ENCODE measurements around the gene POLK.
A peak's percentile ranks its signal among the peaks of the same experiment; 100 is the strongest.
"Not testable (repeated sequence)": the region's sequence is repeated elsewhere in the genome, so short reads cannot be mapped to it uniquely, and the experiment has no call there.

POLK gene

DNA sequence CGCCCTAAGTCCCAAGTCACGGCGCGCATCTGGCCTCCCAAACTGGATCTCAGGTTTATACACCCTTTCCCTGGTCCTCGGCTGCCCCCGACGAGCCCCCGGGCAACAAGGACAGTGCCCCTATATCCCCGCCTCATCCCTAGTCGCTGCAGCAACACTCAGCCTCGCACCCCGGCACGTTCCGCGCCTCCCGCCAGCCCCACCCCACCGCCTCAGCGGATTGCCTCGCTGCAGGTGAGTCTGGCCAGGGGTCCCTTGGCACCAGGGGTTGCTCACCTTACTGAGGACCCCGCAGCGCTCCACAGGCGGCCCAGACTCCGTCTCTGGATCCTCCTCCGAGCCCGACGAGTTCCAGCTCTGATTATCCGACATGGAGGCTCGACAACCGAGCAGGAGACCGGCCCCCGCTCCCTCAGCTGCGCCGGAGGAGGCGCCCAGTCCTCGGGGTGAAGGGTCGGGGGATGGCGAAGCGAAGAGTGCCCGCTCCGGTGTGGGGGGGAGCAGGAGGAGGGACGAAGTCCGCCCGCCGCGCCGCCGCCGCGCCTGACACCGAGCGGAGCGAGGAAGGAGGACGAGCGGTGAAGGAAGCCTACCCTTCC lies 756 bp upstream of the POLK start:
- no peak for DNase-seq

DNA sequence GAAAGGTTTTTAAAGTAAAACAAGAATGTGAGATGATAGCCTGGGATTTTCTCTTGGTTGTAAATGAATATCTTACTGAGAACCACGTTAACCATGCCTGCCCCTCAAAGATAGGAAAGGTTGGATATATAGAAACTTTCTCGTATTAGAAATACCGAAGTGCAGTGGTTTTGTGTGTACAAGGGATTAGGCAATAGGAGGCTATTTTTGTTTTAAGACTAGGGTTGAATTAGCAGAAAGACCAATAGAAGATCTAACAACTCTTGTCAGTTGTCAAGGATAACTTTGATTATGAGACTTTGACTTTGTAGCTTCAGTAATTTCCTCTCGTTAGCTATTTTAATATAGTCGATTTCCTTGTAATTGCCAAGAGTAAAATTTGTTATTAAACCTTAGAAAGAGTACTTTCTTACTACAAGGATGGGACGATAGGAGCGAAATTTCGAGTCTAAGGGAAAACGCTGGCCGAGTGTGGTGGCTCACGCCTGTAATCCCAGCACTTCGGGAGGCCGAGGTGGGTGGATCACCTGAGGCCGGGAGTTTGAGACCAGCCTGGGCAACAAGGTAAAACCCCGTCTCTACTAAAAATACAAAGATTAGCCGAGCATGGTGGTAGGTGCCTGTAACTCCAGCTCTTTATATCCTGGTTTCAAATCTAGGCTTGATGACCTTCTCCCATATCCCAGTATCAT lies 838 bp downstream of the POLK start:
- DNase-seq: no peak

DNA sequence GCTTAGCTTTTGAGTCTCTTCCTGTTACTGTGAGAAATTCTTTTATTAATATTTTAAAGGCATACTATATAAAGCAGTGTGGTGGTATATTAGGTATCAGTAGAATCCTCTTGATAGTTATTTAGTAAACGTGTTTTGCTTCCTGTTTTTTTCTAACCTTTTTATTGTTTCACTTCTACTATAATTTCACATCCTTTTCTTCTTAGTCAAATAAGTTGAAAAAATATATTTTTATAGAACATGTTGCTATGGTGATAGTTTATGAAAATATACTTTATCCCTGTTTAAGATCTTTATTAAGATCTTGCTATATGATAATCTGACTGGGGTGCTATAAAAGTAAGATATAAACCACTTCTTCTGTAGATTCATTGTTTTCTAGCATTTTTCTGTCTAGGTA lies 2.1 kb downstream of the POLK start:
- no peak for DNase-seq

DNA sequence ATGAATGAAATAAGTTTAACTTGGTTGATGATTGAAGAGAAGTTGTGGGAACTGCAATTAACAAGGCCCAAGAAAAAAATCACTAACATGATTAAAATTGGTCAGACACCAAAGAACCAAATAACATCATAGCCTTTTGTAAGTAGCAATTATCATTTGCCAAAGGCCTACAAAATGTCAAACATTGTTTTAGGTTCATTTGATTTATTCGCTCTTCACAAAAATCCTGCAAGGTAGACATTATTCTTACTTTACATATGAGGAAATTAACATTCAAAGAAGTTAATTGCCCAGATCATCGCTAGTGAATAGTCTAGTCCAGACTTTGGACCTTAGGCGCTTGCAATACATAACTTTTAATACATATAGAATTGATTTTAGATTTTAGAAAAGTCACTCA lies 2.6 kb downstream of the POLK start:
- DNase-seq: no peak

DNA sequence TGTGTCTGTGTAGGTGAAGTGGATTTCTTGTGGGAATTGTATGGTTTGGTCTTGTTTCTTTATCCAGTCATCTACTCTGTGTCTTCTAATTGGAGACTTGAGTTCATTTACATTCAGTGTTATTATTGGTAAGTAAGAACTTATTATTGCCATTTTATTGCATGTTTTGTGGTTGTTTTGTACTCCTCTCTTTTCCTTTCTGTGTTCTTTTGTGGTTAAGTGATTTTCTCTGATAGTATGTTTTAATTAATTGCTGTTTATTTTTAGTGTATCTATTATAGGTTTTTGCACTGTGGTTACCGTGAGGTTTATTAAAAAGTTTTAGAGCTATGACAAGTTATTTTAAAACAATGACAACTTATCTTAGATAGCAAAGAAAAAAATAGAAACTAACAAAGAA lies 8.1 kb downstream of the POLK start:
- no peak for DNase-seq

DNA sequence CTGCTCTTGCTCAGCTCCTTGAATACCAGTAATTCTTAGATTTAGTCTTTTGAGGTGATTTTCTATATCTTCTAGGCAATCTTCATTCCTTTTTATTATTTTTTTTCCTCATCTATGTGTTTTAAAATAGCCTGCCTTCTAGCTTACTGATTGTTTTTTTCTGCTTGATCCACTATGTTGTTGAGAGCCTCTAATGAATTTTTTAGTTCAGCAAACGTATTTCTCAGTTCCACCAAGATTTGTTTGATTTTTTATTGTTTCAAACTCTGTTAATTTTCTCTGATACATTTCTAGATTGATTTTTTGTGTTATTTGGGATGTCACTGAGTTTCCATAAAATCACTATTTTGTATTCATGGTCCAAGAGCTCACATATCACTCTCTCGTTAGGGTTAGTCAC lies 9.5 kb downstream of the POLK start:
- DNase-seq: no peak

DNA sequence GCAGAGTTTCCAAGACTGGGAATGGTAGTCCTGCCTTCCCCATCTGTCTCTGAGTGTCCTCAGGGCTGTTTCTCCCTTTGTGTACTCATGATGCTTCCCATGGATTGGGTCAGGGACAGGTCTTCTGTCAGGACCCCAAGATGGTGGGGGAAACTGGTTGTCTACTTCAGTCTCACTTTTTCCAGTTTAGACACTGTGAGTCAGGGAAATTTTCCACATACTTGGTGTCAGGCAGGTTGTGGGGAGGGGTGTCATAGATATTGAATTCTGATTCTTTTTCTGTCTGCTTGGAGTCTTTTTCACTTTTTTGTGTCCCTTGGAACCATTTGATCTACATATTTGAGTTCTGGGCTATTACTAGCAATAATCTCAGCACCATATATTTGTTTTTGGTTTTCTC lies 10.3 kb downstream of the POLK start:
- no peak for DNase-seq

DNA sequence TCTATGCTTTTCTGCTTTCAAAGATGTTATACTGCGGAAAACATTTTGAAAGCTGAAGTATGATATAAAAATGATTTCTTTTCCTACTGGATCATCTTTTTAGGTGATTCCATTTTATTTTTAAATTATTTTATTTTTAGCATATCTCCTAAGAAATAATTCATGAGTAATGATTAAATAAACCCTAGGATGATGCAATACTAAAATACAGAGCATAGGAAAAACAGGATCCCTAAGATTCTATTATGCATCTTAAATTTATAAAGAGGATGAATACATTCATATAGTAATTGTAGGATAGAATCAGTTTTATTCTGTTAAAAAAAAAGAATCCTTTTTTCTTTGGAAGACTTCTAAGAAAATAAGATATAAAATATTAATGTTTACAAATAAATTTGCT lies 10.9 kb downstream of the POLK start:
- DNase-seq: no peak

DNA sequence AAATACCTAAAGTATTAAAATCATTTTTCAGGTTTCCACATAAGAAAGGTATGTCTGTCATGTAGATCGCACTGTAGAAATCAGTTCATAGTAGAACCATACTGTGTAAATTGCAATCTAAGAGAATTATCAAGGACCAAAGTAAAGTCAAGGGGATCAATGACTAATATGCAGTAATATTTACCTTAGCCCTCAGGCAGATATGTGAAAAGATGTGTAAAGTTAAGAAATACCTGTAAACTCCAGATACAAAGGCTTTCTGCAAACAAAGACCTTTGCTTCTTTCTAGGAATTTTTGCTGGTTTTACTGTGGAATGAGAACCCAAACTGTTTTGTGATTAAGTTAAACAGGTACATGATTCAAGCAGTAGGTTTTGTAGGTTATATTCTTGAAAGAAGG lies 11.6 kb downstream of the POLK start:
- no peak for DNase-seq

DNA sequence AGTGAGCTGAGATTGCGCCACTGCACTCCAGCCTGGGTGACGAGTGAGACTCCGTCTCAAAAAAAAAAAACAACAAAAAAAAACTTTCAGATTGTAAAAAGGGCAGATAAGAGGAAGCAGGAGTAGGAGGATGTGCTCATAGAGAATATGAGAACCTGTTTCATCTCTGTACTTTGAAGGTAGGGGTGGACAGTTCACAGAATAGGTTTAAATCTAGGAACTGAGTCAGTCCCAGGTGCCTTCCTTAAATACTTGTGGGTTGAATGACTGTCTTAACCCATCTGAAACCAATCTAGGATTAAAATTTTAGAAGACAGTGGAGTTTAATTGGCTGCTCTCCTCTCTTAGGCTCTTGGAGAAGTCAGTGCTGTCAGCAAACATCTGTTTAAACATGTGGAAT lies 12.4 kb downstream of the POLK start:
- DNase-seq: no peak

DNA sequence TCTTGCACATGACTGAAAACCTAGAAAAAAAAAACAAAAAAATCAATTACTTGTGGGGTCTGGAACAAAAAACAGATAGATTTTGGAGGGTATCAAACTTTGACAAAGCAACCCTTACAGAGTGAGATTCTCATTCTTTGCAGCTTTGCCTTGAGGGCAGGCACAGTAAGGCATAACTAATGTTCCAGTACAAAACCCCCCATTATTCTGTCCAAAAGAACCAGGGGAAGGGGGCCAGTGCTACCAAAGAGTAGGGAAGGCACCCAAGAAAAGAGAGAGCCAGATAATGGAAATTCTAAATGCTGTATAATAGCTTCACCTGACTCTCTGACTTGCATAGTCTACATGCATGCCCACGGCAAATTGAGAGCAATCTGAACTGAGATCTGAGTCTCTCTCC lies 12.9 kb downstream of the POLK start:
- DNase-seq: no peak

DNA sequence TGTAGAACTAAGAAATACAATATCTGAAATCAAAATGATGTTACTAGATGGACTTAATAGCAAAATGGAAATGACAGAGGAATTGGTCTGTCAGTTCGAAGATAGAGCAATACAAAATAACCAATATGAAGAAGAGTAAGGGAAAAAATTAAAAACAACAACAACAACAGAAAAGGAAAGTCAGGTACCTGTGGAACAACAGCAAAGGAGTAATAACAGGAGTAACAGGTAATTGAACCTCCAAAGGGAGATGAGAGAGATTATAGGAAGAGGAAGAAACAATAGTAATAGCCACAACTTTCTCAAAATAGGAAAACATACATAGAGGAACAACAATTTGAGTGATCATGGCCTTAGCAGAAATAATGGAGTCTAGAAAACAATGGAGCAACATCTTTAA lies 13.7 kb downstream of the POLK start:
- DNase-seq: no peak

DNA sequence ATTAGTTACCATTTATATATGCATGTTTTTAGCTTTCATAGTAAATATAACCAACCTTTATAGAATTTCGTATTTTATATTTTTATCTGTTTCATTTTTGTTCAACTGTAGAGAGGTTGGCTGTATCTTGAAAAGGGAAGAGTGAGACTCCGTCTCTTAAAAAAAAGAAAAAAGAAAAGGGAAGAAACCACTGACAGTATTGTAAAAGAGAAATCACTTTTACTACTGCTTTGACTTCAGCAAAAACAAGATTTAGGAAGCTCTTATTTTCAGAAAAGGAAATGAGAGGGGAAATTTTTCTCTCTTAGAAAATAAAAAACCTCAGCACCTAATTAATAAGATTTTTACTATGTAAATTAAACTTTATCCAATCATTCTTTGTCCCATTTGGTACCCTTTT lies 14.4 kb downstream of the POLK start:
- DNase-seq: no peak

DNA sequence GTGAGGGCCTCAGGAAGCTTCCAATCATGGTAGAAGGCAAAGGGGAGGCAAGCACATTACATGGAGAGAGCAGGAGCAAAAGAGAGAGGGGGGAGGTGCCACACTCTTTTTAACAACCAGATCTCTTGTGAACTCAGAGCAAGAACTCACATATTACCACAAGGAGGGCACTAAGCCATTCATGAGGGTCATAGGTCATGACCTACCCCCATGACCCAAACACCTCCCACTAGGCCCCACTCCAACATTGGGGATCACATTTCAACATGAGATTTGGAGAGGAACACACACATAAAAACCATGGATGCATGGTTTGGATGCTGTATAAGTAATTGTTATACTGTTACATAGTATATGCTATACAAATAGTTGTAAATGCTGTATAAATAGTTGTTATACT lies 17.5 kb downstream of the POLK start:
- DNase-seq: no peak

DNA sequence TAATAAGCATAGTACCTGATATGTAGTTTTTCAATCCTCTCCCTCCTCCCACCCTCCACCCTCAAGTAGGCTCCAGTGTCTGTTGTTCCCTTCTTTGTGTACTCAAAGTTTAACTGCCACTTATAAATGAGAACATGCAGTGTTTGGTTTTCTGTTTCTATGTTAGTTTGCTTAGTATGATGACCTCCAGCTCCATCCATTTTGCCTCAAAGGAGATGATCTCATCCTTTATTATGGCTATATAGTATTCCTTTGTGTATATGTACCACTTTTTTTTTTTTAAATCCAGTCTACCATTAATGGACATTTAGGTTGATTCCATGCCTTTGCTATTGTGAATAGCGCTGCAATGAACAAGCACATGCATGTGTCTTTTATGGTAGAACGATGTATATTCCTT lies 20.5 kb downstream of the POLK start:
- no peak for DNase-seq

DNA sequence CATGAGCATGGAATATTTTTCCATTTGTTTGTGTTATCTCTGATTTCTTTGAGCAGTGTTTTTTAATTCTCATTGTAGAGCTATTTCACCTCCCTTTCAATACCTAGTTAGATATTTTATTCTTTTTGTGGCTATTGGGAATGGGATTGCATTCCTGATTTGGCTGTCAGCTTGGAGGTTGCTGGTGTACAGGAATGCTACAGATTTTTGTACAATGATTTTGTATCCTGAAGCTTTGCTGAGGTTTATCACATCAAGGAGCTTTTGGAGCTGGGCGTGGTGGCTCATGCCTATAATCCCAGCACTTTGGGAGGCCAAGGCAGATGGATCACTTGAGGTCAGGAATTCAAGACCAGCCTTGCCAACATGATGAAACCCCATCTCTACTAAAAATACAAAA lies 22.0 kb downstream of the POLK start:
- not testable (repeated sequence) for DNase-seq

DNA sequence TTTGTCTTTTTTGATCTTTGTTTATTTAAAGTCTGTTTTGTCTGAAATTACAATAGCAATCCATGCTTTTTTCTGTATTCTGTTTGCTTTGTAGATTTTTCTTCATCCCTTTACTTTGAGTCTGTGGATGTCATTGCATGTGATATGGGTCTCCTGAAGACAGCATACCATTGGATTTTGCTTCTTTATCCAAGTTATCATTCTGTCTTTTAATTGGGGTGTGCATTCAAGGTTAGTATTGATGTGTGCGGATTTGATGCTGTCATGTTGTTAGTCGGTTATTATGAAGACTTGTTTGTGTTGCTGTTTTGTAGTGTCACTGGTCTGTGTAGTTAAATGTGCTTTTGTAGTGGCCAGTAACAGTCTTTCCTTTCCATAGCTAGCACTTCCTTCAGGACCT lies 23.0 kb downstream of the POLK start:
- no peak for DNase-seq

DNA sequence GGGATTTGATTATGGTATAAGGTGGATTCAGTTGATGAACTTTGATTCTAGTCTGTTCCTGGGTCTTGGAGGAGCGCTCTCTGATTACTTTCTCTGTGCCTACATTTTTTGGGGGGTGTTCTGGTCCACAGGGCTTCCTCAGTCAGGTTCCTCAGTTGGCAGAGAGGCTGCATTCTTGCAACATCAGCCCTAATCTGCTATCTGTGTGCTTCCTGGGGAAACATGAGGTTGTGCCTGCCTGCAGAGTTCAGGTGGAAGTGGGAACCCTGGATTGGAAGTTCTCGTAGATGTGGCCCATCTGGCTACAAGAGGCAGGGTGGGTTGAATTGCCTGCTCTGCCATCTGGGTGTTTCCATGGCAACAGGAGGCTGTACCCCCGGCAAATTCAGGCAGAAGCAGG lies 24.5 kb downstream of the POLK start:
- peak; percentile 36 for DNase-seq

DNA sequence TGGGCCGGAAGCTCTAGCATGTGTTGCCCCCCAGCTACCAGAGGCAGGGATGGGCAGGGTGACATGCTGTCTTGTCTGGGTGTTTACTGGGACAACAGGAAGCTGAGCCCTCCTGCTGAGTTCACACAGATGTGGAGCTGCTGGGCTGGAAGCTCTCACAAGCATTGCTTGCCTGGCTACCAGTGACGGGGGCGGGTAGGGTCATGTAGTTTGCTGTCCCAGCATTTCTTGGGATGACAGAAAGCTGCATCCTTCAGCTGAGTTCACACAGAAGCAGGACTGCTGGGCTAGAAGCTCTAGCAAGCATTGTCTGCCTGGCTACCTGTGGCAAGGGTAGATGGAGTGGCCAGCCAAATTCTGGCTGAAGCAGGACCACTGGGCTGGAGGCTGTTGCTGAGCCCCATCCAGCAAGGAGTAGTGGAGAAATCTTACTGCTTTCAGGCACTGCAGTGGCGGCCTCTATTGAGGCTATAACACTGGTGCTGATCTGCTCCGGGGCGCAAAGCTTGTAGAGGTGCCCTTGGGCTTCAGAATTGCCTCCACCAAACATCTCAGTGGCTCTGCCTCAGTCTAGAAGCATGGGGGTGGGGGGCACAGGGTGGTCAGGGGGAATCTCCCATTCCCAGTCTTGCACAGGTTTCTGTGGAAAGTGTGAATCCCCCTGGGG lies 25.1 kb downstream of the POLK start:
- DNase-seq: no peak

DNA sequence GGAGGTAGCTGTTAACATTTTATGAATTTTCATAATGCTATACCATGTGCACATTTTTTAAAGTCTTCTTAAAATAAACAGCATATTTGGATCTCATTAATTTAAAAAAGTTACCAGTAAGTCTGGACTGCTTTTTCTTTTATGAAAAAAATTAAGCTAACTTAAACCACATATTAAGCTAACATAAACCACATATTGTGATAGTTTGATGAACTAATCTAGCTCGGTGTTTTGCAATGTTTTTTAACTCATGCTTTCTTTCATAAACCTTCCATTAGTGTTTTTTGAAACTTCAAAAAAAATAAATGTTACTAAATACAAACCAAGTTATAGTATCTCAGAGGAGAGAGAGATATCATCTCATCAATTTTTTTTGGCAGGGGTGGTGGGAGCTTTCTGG lies 26.5 kb downstream of the POLK start:
- no peak for DNase-seq

DNA sequence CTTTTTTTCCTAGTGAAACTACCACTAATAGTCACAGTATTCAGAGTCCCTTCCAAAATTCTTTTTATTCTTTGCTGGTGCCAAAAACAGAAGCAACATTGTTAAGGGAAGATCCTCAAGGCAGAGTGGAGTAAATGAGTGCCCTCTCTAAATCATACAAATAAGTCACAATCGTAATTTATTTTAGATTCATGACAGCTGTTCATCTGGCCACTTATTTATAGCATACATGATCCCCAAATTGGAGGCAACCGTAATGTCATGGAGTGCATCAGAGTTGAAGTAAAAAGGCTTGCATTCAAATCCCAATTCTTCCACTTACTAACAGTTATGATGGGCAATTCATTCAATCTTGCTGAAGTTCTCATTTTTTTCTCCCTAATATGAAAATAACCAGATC lies 33.4 kb downstream of the POLK start:
- no peak for DNase-seq

DNA sequence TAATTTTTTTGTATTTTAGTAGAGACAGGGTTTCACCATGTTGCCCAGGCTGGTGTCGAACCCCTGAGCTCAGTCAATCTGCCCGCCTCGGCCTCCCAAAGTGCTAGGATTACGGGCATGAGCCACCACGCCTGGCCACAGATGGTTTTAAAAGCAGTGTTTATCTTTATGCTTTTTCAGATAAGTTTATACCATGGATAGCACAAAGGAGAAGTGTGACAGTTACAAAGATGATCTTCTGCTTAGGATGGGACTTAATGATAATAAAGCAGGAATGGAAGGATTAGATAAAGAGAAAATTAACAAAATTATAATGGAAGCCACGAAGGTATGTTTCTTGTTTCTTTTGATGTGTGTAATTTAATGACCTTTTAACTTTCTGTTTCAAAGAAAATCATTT lies 35.1 kb downstream of the POLK start:
- DNase-seq: no peak

DNA sequence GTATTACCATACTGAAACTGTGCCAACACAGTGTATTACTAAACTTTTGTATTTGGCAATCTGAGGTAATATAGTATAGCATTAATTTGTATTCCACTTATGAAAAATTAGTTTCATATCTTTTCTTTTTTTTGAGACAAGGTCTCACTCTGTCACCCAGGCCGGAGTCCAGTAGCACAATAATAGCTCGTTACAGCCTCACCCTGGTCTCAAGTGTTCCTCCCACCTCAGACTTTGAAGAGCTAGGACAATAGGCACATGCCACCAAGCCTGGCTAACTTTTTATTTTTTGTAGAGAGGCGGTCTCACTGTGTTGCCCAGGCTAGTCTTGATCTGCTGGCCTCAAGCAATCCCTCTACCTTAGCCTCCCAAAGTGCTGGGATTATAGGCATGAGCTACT lies 36.1 kb downstream of the POLK start:
- DNase-seq: no peak

DNA sequence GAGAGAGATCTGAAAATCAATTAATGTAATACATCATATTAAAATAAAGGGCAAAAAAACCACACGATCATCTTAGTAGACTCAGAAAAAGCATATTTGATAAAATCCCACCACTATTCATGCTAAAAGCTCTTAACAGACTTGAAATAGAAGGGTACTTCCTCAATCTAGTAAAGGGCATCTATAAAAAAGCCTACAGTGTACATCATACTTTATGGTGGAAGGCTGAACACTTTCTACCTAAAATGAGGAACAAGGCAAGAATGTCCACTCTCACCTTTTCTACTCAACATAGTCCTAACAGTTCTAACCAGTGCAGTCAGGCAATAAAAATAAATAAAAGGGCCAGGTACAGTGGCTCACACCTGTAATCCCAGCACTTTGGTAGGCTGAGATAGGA lies 38.9 kb downstream of the POLK start:
- no peak for DNase-seq

DNA sequence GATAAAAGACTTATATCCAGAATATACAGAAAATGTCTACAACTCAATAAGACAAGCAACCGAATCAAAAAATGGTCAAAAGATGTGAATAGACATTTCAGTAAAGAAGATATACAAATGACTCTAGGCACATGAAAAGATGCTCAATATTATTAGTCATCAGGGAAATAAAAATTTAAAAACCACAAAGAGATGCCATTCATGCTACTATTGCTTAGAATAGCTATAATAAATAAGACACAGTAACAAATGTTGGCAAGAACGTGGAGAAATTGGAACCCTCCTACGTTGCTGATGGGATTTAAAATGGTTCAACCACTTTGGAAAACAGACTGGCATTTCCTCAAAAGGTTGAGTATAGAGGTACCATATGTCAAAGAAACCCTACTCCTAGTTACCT lies 39.8 kb downstream of the POLK start:
- peak; percentile 51 for DNase-seq
